Peyer's patch (tissue), 4 donors: ENCODE data around the gene TNFRSF17. TPM values are rescaled to one million over a fixed set of nuclear protein-coding genes. Genes with fewer than 3 reads are reported as not detected.
"Not testable (repeated sequence)": the region's sequence is repeated elsewhere in the genome, so short reads cannot be mapped to it uniquely, and the experiment has no call there.

Experiments
- DNase-seq, 3 donors: peaks; one replicate each; pipeline ENCODE4 v3.0.0-alpha.2; 2017 to 2019
- H3K27ac ChIP-seq, 4 donors: fragments of 200-600 bp; sonication (generic); one replicate each; pipeline ENCODE4 v1.5.1; 2016 to 2019
- H3K27me3 ChIP-seq, 2 donors: fragments of 200-600 bp; sonication (generic); one replicate each; pipeline ENCODE4 v1.5.1; 2019
- H3K36me3 ChIP-seq, 3 donors: fragments of 200-600 bp; sonication (generic); one replicate each; pipeline ENCODE4 v1.5.1; 2016 to 2019
- H3K4me1 ChIP-seq, 4 donors: fragments of 200-600 bp; sonication (generic); one replicate each; pipeline ENCODE4 v1.5.1; 2016 to 2019
- H3K4me3 ChIP-seq, 4 donors: fragments of 200-600 bp; sonication (generic); 1 replicate in 3 of 4; 2 replicates in 1 of 4; pipeline ENCODE4 v1.5.1; 2016 to 2019; ENCODE audit warnings: mild to moderate bottlenecking in 1 of 4
- H3K9me3 ChIP-seq, 4 donors: fragments of 200-600 bp; sonication (generic); one replicate each; pipeline ENCODE4 v1.5.1; 2016 to 2019; ENCODE audit warnings: mild to moderate bottlenecking in 1 of 4
- POLR2A ChIP-seq, 2 donors: fragments of 450-650 bp; IDR thresholded peaks; one replicate each; pipeline ENCODE4 v1.5.1; 2017; ENCODE audit warnings: antibody characterized with exemption in 2 of 2, mild to moderate bottlenecking in 2 of 2, moderate library complexity in 2 of 2
- total RNA-seq, 4 donors: library from RNA; depleted of rRNA; stranded (reverse); fragments of >200 nt; gene quantifications; one replicate each; pipeline ENCODE4 v1.1.0, GENCODE V29; 2016
- TF ChIP-seq, protein P1 (sequence below), 6 experiments: fragments of 450-650 bp in 4 of 6; fragments of 200-600 bp in 2 of 6; sonication (generic) in 1 of 6; IDR thresholded peaks; one replicate each; pipeline ENCODE4 v1.5.1; 2017 to 2019; ENCODE audit warnings: antibody characterized with exemption in 6 of 6, mild to moderate bottlenecking in 3 of 6, moderate library complexity in 1 of 6

TNFRSF17 gene
- total RNA-seq, 4 donors from 2014 or later = not detected

DNA sequence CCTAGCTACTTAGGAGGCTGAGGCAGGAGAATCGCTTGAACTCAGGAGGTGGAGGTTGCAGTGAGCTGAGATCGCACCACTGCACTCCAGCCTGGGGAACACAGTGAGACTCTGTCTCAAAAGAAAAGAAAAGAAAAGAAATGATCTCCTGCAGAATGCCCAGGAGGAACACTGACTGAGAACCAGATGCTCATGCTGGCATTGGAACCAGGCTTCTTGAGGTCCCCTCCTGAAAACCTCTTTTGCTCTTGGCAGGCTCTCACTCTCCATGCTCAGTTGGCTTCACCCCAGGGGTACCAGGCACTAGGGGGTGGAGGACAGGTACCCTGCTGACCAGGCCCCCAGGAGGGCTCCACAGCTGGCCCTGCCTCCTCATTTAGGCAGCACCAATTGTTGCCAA is 8.5 kb upstream of the TNFRSF17 start:
- Histone ChIP-seq H3K4me1 (no peaks in the 10 kb centered on the region), H3K27ac (no peak overlapping the region), H3K4me3 (no peak overlapping the region), H3K9me3 (no peaks in the 10 kb centered on the region), H3K36me3 (no peaks in the 10 kb centered on the region), H3K27me3 (no peaks in the 10 kb centered on the region)
- TF ChIP-seq, protein P1, sequence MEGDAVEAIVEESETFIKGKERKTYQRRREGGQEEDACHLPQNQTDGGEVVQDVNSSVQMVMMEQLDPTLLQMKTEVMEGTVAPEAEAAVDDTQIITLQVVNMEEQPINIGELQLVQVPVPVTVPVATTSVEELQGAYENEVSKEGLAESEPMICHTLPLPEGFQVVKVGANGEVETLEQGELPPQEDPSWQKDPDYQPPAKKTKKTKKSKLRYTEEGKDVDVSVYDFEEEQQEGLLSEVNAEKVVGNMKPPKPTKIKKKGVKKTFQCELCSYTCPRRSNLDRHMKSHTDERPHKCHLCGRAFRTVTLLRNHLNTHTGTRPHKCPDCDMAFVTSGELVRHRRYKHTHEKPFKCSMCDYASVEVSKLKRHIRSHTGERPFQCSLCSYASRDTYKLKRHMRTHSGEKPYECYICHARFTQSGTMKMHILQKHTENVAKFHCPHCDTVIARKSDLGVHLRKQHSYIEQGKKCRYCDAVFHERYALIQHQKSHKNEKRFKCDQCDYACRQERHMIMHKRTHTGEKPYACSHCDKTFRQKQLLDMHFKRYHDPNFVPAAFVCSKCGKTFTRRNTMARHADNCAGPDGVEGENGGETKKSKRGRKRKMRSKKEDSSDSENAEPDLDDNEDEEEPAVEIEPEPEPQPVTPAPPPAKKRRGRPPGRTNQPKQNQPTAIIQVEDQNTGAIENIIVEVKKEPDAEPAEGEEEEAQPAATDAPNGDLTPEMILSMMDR (IDR thresholded peaks at IDR 0.05) = no peak
- no peak for DNase-seq

DNA sequence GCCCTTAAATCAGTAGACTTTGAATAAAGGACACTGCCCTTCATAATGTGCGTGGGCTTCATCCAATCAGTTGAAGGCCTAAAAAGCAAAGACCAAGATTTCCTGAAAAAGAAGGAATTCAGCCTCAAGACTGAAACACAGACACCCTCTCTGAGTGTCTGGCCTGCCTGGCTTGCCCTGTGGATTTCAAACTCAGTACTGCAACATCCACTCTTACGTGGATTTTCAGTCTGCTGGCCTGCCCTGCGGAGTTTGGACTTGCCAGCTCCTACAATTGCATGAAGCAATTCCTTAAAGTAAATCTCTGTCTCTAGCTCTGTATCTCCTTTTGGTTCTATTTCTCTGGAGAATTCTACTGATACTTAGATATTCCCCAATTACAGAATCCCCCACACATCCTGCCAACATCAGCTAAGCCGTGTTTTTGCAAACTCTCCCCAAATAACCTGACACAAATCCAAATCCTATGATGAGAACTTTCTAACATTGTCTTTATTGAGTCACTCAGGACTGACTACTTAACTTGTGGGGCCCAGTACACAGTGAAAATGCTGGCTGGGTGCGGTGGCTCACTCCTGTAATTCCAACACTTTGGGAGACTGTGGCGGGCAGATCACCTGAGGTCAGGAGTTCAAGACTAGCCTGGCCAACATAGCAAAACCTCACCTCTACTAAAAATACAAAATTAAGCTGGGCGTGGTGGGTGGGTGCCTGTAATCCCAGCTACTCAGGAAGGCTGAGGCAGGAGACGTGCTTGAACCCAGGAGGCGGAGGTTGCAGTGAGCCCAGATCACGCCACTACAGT is 7.2 kb upstream of the TNFRSF17 start:
- H3K36me3 ChIP-seq = no peaks in the 10 kb centered on the region
- H3K27ac ChIP-seq = no peak overlapping the region
- H3K4me1 ChIP-seq = no peaks in the 10 kb centered on the region
- no peak for TF ChIP-seq POLR2A (IDR thresholded peaks at IDR 0.05)
- TF ChIP-seq, protein P1 (IDR thresholded peaks at IDR 0.05) = no peak
- DNase-seq = no peak
- H3K4me3 ChIP-seq = no peak overlapping the region
- no peaks in the 10 kb centered on the region for H3K9me3 ChIP-seq
- no peaks in the 10 kb centered on the region for H3K27me3 ChIP-seq

DNA sequence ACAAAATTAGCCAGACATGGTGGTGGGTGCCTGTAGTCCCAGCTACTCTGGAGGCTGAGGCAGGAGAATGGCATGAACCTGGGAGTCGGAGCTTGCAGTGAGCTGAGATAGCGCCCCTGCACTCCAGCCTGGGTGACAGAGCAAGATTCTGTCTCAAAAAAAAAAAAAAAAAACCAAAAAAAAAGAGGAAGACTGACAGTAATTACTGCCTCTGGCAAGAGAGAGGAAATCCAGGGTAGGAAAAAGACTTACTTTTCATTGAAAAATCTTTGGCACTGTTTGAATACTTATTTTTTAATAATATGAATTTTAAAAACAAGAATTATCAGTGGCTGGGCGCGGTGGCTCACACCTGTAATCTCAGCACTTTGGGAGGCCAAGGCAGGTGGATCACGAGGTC is 2.6 kb upstream of the TNFRSF17 start:
- peak in 1 of 3 donors; percentile 7 for DNase-seq
- not testable (repeated sequence) for H3K27ac ChIP-seq, H3K4me3 ChIP-seq, H3K36me3 ChIP-seq, H3K9me3 ChIP-seq, H3K27me3 ChIP-seq
- H3K4me1 ChIP-seq = peaks cover 0 to 11% (median 0%) of the 10 kb centered on the region in 4 donors

DNA sequence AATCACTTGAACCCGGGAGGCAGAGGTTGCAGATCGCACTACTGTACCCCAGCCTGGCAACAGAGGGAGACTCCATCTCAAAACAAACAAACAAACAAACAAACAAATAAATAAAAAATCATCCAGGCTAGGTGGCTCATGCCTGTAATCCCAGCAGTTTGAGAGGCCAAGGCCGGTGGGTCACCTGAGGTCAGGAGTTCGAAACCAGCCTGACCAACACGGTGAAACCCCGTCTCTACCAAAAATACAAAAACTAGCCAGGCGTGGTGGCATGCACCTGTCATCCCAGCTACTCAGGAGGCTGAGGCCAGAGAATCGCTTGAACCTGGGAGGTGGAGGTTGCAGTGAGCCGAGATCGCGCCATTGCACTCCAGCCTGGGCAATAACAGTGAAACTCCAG is 2.0 kb upstream of the TNFRSF17 start:
- H3K4me1 ChIP-seq = peaks cover 0 to 11% (median 0%) of the 10 kb centered on the region in 4 donors
- not testable (repeated sequence) for DNase-seq, H3K36me3 ChIP-seq, H3K27ac ChIP-seq, H3K4me3 ChIP-seq, H3K9me3 ChIP-seq, H3K27me3 ChIP-seq

DNA sequence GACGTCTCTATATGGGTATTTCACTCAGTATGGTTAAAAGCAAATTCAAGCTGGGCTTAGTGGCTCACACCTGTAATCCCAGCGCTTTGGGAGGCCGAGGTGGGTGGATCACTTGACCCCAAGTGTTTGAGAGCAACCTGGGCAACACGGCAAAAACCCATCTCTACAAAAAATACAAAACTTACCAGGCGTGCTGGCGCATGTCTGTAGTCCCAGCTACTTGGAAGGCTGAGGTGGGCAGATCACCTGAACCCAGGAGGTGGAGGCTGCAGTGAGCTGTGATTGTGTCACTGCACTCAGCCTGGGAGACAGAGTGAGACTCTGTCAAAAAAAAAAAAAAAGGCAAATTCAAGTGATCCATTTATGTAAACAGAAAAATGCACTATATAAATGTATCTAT is 1.3 kb upstream of the TNFRSF17 start:
- Histone ChIP-seq H3K27me3 (no peaks in the 10 kb centered on the region), H3K4me3 (no peak overlapping the region), H3K27ac (peak overlapping the region in 1 of 4 donors; percentile 69), H3K4me1 (peaks cover 0 to 11% (median 0%) of the 10 kb centered on the region in 4 donors), H3K36me3 (no peaks in the 10 kb centered on the region), H3K9me3 (no peaks in the 10 kb centered on the region)
- DNase-seq = no peak
- TF ChIP-seq, protein P1 (IDR thresholded peaks at IDR 0.05) = no peak
- no peak for TF ChIP-seq POLR2A (IDR thresholded peaks at IDR 0.05)

DNA sequence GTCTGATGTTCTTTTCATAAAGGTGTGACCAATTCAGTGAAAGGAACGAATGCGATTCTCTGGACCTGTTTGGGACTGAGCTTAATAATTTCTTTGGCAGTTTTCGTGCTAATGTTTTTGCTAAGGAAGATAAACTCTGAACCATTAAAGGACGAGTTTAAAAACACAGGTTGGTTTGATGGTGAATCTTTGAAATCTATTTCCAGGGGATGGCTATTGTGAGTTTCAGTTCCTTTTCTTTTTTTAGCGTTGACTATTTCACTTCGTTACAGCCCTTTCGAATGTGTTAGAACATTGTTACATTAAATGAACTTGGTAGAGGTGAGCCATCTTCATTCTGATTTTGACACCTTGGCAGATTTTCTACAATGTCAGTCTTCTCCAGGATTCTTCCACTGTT is 1.2 kb downstream of the TNFRSF17 start:
- Histone ChIP-seq H3K27ac (peak overlapping the region in 2 of 4 donors; percentile 69 to 71), H3K4me3 (no peak overlapping the region)

More for the DNA sequence above, 1.2 kb downstream of the TNFRSF17 start:
- DNase-seq = no peak
- Histone ChIP-seq H3K9me3 (no peaks in the 10 kb centered on the region), H3K36me3 (no peaks in the 10 kb centered on the region), H3K4me1 (peaks cover 0 to 11% (median 0%) of the 10 kb centered on the region in 4 donors), H3K27me3 (no peaks in the 10 kb centered on the region)
- TF ChIP-seq POLR2A (IDR thresholded peaks at IDR 0.05) = no peak
- TF ChIP-seq, protein P1 (IDR thresholded peaks at IDR 0.05) = no peak
